ENCODE measurements around the gene SLC25A21.

The SLC25A21 gene

GRCh38 chr14:36663404-36664321 lies 508.7 kb downstream of the SLC25A21 start:
- DNase-seq (ENCODE audit: low read depth, low spot score) = no peak

- peak; percentile 33 for DNase-seq (ENCODE audit: low read depth, low spot score)
Observed at GRCh38 chr14:36662543-36663403, 509.6 kb downstream of the SLC25A21 start.

DNA sequence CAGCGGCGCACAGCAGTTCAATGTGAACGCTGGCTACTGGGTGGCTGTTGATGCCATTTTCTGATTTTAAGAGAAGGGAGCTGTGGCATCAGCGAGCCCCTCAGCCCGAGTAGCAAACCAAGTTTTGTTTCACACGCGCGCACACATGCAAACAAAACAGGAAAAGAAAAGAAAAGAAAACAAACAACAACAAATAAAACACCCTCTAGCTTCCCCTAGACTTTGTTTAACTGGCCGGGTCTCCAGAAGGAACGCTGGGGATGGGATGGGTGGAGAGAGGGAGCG lies 510.2 kb downstream of the SLC25A21 start:
- DNase-seq (ENCODE audit: low read depth, low spot score) = no peak

GRCh38 chr14:36661506-36662257 lies 510.7 kb downstream of the SLC25A21 start, which contains the start of gene PAX9:
TSS of gene PAX9 (plus strand) at chr14:36661860. CDS start at chr14:36662090, 230 bp downstream.
- DNase-seq (ENCODE audit: low read depth, low spot score) = peak; percentile 83

DNA sequence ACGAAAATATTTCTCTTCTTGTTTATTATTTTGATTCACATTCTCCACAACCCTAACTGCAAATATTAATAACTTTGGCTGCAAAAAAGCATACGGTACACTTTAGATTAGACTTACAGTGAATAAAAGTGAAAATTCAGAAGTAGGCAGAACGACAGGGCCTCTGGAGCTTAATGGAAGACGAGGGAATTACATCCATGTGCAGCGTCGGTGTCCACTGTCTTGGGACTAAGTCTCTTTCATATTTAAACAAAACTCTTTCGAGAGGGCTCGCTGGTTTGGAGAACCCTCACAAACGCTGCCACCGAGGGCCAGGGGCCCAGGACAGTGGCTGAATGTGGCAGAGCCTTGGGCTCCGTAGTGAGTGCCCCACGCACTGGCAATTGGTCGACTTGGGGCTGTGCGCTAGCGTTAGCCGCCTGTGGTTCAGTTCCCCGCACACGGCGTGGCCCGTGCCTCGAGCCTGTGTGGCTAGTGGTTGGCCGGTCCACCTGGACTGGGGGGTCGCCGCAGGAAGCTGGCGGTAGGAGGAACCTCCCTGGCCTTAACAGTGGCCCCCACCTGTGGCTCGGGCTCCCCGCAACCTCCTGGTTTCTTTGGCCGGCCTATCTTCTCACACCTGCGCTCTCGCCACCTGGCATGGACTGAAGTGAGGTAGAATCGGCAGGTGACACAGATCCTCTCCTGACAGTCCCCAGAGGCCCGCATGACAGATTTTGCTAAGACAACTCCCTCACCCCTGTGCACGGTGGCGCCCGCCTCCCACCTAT lies 511.5 kb downstream of the SLC25A21 start:
- DNase-seq (ENCODE audit: low read depth, low spot score) = no peak

DNA sequence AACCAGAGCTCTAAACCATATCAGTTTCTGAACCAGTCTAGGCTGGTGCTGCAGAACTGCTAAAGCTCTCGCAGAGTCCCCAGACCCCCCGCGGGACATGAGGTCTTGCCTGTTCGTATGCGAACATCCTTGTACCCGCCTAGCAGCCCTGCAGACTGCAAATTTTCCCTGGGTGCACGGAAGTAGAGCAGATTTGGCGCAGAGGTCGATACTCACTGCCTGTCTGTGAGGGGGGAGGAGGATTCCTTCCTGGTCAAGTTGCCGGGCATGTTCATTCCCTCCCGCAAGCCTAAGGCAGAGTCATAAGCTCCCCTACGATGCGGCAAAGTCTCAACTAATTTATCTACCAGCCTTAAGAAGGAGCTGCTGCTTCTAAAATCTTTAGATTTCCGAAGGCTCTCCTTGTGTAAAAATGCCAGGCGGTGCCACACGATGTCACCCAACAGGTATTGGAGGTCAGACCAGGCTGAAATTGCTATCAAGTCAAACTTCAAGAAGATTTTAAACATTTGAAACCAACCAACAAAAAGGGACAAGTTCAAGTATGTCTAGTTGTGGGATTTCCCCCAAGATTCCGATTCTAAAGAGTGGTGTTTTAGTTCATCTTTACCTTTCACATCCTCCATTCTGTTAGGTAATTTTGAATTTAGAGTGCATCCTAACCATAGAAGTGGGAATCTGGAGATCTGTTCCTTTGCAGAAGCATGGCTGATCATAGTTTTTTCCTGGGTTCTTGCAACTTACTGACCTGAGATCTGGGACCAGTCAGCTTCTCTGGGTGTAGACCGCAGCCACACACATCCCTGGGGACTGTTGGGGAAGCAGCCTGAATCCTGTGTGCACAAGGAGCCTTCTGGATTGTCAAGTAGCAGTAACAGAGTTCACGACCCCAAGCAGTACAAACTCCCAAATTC lies 512.3 kb downstream of the SLC25A21 start:
- DNase-seq (ENCODE audit: low read depth, low spot score) = no peak

DNA sequence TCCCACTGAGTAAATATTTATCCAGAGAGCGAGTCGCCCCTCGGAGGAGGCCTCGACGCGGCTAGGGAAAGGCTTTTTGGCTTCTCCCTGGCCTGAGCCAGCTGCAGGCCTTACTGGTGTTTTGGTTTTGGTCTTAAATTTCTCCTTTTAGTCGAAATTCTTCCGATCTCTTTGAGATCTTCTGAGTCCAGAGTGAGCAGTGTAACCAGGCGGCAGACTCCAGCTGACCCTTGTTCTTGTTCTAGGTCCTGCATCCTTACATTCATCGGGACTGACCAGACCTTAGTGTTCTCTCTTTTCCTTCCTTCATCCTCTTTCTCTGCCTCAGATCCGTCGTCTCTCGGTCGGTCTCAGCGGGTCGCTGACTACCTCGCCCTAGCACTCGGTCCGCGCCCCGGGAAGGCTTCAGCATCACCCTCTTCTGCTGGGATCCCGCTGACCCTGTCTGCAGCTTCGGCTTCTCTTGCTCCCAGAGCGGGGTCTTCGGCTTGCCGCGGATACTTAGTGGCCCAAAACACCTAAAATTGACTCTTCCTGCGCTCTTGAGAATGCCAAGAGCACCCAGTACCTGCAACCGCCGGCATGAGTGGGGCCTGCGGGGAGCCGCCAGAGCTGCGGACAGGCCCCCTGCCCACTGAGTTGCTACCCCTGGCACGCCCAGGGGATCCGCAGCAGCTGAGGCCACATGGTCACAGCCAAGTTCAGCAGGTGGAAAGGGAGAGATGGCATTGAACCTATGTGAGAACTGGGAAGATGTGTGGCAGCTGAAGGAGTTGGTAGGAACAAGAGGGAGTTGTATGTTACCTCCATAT lies 513.2 kb downstream of the SLC25A21 start:
- no peak for DNase-seq (ENCODE audit: low read depth, low spot score)

DNA sequence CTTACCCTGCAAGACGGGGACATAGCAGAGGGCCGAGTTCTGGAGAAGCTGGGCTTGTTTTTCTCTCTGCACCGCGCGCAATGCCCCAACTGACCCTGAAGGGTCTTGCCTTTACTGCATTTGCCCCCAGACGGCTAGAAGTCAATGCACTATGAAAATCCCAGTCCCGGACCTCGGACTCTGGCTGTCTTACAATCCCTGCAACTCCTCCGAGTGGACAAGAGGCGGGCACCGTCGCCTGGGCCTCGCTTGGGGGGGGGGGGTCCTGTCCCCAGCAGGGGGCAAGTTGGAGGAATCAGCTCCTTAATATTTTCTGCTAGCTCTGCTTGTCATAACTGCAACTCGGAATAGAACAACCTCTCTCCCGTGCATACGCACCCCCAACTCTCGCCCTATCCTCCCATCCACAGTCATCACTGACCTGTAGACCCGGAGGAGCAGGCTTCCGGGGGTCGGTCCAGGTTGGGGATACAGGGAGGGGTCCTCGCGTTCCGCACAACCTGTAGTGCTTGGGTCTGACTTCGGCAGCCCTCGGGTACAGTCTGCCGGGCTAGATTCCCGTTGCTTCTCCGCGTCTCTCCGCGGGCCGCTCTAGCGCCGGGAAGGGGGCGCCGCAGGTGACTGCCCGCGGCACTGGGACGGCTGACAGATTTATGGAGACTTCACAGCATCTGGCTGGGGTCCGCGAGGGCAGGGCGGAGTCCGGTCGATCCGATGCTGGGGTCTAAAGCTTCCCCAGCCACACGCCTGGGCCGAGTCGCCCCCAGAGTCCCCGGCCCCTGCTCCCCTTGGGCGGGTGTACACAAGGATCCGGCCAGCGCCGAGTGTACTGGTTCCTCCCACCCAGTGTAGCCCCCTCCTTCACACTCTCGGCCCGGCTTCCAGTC lies 514.0 kb downstream of the SLC25A21 start:
- DNase-seq (ENCODE audit: low read depth, low spot score) = no peak

DNA sequence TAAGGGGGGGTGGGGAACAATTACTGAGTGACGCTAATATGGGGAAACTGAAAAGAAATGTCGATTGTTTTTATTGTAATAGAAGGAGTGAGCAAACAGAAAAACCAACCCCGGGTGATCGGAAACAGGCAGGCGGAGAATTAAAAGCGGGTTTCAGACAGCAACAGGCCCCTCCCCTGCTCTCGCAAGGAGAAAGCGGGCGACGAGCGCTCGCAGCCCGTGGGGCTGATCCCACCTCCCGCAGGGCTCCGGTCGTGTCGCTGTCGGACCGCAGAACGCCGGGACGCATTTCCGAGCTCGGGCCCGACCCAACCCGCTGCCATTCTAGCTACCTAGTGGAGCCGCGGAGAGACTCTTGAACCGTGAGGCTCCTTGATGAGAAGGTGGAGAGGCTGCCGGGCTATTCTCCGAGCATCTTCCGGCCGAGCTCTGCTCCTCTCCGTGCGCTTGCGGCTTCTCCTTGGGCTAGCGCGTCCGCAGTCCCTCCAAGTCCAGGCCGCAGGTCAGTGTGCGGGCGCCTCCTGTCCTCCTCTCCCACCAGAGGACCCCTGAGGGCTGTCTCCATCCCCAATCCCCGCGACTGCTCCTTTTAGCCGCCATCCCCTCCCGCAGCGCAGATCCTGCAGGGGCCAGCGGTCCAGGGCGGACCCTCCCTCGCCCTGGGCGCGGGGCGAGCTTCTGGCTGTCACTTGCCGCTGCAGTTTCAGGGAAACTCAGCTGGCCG lies 514.8 kb downstream of the SLC25A21 start:
- DNase-seq (ENCODE audit: low read depth, low spot score) = peak; percentile 23

DNA sequence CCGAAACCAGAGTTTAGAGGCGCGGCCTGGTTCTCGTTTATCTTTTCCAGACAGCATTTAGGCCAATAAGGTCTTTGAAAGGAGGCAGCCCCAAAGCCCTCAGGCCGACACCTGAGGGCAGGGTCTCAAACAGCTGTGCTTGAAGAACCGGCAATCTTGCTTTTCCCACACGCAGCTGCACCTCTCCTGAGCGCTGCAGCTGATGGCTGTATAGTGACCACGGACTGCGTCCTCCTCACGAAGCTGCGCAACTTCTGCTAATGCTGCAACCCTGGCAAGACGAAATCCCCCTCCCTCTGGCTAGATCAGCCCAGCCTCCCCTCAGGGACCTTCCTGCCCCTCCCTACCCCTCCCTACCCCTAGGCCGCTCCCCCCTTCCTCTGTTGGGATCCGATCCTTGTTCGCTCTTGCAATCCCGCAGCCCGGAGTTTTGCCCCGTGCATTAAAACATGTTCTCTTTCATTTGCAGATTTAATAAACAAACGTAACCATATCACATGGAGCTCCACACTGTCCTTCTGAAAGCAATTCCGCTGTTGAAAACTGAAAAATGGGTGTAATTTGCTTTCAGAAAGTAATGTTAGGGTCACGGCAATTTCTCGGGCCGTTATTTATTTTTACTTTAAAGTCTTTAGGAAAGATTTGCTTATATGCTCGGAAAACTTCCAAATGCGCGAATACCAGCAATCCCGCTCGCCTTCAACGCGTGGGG lies 515.6 kb downstream of the SLC25A21 start:
- DNase-seq (ENCODE audit: low read depth, low spot score) = no peak

DNA sequence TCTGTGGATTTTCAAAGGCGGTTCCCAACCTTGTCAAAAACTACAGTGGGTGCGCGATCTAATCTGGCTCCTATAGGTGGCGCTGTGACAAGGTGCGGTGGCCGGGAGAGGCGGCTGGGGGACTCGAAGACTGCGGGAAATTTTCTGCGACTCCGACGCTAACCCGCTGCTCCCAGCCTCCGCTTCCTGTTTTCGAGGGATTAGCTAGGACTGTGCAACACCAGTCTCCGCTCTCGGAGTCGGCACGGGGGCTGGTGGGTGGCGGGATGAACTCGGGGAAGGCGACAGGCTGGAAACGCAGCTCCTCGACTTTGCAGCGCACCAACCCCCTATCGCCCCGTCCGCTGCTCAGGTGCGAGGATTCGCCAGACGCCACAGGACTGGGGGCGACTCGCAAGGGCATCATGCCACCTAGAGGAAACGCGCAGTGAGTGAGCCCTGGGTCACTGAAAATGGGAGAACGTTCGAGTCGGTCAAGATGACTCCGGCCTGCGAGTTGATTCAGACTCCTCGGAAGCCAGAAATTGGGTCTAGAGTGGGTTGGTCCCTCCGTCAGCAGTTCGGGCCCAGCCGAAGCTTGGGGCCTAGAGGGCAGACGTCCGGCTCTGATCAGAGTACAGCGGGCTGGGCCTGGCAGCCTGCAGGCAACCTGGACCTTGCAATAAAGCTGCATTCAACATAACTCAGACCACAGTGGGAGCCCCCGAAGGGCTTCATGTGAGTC lies 516.3 kb downstream of the SLC25A21 start:
- peak; percentile 37 for DNase-seq (ENCODE audit: low read depth, low spot score)

DNA sequence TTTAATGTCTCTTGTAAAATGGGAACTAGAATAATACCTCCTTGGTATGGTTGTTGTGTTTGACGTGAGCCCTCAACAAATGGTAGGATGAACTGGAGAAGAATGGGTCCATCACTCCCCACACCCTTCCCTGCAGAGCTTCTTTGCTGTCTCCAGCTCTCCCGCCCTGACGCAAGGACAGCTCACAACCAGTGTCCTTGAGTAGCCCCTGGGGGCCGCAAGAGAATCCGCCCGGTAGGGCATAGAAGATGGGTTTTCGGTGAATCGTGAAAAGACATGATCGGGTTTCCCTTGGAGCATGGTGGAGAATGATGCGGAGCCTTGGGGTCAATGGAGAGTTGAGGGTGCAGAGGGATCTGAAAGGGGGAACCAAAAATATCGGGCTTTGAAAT lies 516.8 kb downstream of the SLC25A21 start:
- no peak for DNase-seq (ENCODE audit: low read depth, low spot score)

GRCh38 chr14:36654794-36655381 lies 517.5 kb downstream of the SLC25A21 start:
- DNase-seq (ENCODE audit: low read depth, low spot score) = no peak

- DNase-seq (ENCODE audit: low read depth, low spot score) = no peak
Observed at GRCh38 chr14:36653962-36654793, 518.2 kb downstream of the SLC25A21 start.

DNA sequence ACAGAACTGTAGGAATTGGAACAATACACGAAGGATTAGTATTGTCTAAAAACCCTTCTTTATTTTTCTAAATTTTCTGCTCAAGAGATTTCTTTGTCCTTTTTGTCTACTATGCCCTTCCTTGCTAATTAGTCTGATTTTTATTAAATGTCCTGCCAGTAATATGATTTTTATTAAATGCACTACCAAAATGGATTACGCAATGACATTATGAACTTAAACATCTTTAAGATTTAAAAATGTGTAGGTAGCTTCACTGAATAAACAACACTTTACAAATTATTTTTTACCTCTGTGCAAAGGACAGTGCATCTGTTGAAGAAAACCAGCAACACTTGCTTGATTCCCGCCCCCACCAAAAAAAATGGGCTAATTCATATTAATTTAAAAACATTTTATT lies 519.0 kb downstream of the SLC25A21 start:
- DNase-seq (ENCODE audit: low read depth, low spot score) = no peak

Data from astrocyte of the hippocampus (primary cell).